ENCODE data around the gene UNG.

UNG gene

GRCh38 chr12:109154451-109155438 is 57.3 kb downstream of the UNG start:
- DNase-seq (ENCODE audit: low read depth in 2 of 2), result peak; percentile 53 to 58

DNA sequence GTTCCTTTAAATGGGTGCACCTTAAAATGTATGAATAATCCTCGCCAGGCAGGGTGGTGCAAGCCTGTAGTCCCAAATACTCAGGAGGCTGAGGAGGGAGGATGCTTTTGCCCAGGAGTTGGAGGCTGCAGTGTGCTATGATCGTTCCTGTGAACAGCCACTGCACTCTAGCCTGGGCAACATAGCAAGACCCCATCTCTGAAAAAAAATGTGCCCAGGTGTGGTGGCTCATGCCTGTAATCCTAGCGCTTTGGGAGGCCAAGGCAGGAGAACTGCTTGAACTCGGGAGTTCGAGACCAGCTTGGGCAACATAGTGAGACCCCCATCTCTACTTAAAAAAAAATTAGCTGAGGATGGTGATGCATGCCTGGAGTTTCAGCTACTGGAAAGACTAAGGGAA is 58.6 kb downstream of the UNG start:
- DNase-seq (ENCODE audit: low read depth in 2 of 2), result no peak

DNA sequence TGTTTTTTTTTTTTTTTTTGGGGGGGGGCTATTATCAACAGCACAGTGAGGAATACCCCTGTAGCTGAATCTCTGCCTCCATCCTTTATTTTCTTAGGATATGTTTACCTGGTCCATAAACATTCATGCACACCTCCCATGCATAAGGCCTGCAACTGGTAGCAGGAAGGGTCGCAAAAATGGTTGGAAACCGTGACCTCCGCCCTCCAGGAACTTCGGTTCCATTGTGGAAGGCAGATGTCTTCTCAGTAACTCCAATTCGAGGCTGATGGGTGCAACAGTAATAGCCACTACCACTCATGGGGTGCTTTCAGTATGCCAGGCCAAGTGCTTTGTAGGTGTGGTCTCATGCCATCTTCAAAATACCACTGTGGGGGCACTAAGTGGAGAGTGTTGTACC is 59.2 kb downstream of the UNG start:
- DNase-seq (ENCODE audit: low read depth in 2 of 2), result no peak

DNA sequence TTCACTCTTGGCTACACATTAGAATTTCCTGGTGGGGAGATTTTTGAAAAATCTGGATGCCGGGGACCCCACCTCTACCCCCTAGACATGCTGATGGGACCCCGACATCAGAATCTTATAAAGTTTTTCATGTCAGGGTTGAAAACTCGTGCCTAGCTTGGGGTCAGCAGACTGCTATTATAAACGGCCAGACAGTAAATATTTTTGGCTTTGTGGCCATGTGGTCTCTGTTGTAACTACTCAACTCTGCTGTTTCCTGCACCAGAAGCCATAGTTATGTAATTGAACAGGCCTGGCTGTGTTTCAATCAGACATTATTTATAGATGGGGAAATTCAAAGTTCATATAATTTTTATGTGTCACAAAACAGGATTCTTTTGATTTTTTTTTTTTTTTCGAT is 60.6 kb downstream of the UNG start:
- DNase-seq (ENCODE audit: low read depth in 2 of 2), result no peak

DNA sequence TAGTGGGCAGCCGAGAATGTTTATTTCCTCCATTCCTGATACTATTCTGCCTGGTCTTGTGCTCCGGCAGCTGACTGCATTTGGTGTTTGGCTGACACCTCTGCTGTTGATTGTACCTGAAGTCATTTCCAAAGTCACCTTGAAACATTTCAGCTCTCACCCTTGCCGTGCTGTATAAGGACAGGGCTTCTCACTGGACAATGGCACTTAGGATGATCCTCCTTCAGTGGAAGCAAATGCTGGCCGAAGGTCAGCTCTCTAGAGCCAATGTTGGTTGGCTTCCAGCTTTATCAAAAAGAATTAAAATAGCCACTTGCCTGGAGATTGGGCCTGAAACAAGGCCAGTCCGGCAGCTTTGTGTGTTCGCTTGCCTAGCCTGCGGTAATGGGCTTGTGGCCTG is 63.0 kb downstream of the UNG start:
- no peak for DNase-seq (ENCODE audit: low read depth in 2 of 2)
